ENCODE measurements around the gene GOLGA1. TPM values are rescaled to one million over a fixed set of nuclear protein-coding genes. Genes with fewer than 3 reads are reported as not detected.
"Not testable (repeated sequence)": the region's sequence is repeated elsewhere in the genome, so short reads cannot be mapped to it uniquely, and the experiment has no call there.

The GOLGA1 gene
- total RNA-seq, 1 experiment from 2014 or later: 18.9 TPM

DNA sequence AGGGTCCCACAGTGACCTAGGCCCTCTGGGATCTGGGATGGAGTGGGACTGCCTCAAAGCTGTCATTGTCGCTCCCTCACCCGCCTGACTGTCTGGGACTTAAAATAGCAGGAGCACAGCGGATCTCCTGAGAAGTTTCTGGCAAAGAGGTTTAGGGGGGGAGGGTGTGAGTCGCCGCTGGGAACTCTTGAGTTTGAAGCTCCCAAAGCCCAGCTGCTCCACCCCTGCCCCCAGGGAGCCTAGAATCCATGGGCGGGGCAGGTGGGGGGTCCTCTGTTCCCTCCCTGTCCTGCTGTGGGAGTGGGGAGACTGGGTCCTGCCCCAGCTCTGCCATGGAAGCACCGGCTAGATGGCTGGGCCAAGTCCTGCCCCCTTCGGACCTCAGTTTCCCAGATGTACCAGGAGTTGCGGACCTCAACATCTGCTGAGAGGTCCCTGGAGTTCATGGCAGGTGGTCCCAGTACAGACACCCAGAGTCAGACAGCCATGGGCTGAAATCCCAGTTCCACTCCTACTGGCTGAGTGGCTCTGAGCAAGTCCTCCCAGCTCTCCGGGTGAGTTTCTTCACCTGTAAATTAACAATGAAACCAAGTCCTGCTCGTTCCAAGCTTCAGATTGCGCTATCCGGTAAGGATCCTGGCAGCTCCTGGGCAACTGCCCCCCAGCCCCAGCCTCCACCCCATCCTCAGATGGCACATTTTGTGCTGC is 88.6 kb downstream of the GOLGA1 start:
- H3K36me3 ChIP-seq (ENCODE audit: control insufficient read depth, insufficient read depth, low read length): no peaks in the 10 kb centered on the region; the same call in 1 of the 2 replicates
- Mint-ChIP-seq H3K4me1 (ENCODE audit: low read depth, unreplicated experiment) (peaks cover 6% of the 10 kb centered on the region), H3K27ac (ENCODE audit: unreplicated experiment) (peak overlapping the region; percentile 76), H3K27me3 (ENCODE audit: insufficient read depth, unreplicated experiment) (no peaks in the 10 kb centered on the region), H3K4me3 (ENCODE audit: unreplicated experiment) (peak overlapping the region; percentile 75), H3K36me3 (ENCODE audit: insufficient read depth, unreplicated experiment) (peaks cover 42% of the 10 kb centered on the region), H3K9me3 (ENCODE audit: unreplicated experiment) (no peaks in the 10 kb centered on the region)
- CTCF ChIA-PET: interaction anchor here (0.8 to 11.7 kb wide), 24 partner anchors 9 to 435 kb away, joined by 3 to 325 read pairs (median 6); partner anchors contain the start of genes ARPC5L, HSPA5, NR6A1 and OLFML2A
- no peaks in the 10 kb centered on the region for H3K27me3 ChIP-seq (replicated peaks; ENCODE audit: control insufficient read depth, insufficient read depth, low read length)
- BruUV-seq (replicated peaks): no TSS peak
- intact Hi-C loops (cut with micrococcal nuclease; ENCODE audit: unreplicated experiment): loop anchor here (1.0 to 2.0 kb wide), 4 partner anchors 33 to 140 kb away; no protein-coding TSS in a partner anchor
- POLR2A ChIA-PET: interaction anchor here (0.8 to 1.4 kb wide), 3 partner anchors 9 to 80 kb away, joined by 3 to 9 read pairs (median 3); partner anchors contain the start of genes ARPC5L and RPL35
- TF ChIP-seq, protein P1, sequence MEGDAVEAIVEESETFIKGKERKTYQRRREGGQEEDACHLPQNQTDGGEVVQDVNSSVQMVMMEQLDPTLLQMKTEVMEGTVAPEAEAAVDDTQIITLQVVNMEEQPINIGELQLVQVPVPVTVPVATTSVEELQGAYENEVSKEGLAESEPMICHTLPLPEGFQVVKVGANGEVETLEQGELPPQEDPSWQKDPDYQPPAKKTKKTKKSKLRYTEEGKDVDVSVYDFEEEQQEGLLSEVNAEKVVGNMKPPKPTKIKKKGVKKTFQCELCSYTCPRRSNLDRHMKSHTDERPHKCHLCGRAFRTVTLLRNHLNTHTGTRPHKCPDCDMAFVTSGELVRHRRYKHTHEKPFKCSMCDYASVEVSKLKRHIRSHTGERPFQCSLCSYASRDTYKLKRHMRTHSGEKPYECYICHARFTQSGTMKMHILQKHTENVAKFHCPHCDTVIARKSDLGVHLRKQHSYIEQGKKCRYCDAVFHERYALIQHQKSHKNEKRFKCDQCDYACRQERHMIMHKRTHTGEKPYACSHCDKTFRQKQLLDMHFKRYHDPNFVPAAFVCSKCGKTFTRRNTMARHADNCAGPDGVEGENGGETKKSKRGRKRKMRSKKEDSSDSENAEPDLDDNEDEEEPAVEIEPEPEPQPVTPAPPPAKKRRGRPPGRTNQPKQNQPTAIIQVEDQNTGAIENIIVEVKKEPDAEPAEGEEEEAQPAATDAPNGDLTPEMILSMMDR (IDR thresholded peaks at IDR 0.05; ENCODE audit: insufficient read depth in 1 of 2, low read depth in 1 of 2, low read length in 1 of 2, severe bottlenecking in 1 of 2, unreplicated experiment in 1 of 2): no peak
- peak overlapping the region; percentile 47; the same call in 1 of the 2 replicates for H3K4me3 ChIP-seq (ENCODE audit: low read depth, low read length)
- DNase-seq: no peak
- no peaks in the 10 kb centered on the region for H3K9me3 ChIP-seq
- peaks cover 7% of the 10 kb centered on the region; the same call in 1 of the 2 replicates for H3K4me1 ChIP-seq

DNA sequence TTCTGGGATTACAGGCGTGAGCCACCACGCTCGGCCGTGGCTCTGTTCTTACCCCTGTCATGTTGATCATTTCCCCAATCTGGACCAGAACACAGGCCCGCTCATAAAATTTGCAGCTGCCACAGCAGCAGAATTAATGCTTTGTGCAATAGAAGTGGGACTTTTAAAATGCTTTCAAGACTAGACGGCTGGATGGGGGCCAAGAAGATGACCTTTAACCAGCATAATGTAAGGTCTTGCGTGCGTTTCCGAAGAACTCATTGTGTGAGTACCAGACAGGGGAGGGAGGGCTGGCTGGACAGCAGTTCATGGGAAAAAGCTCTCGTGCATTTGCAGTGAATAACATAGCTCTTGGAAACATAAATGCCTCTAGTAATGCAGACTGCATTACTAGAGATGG is 91.1 kb downstream of the GOLGA1 start:
- peaks cover 7% of the 10 kb centered on the region; the same call in 1 of the 2 replicates for H3K4me1 ChIP-seq
- TF ChIP-seq, protein P1 (IDR thresholded peaks at IDR 0.05; ENCODE audit: insufficient read depth in 1 of 2, low read depth in 1 of 2, low read length in 1 of 2, severe bottlenecking in 1 of 2, unreplicated experiment in 1 of 2): no peak
- BruUV-seq (replicated peaks): no TSS peak
- H3K36me3 Mint-ChIP-seq (ENCODE audit: insufficient read depth, unreplicated experiment): peaks cover 17% of the 10 kb centered on the region
- H3K4me1 Mint-ChIP-seq (ENCODE audit: low read depth, unreplicated experiment): peaks cover 6% of the 10 kb centered on the region
- H3K27me3 Mint-ChIP-seq (ENCODE audit: insufficient read depth, unreplicated experiment): no peaks in the 10 kb centered on the region
- intact Hi-C loops (cut with micrococcal nuclease; ENCODE audit: unreplicated experiment): no loop called here
- no peaks in the 10 kb centered on the region for H3K9me3 Mint-ChIP-seq (ENCODE audit: unreplicated experiment)
- no peak overlapping the region for H3K27ac Mint-ChIP-seq (ENCODE audit: unreplicated experiment)
- no peak for DNase-seq
- H3K27me3 ChIP-seq (replicated peaks; ENCODE audit: control insufficient read depth, insufficient read depth, low read length): no peaks in the 10 kb centered on the region
- H3K9me3 ChIP-seq: no peaks in the 10 kb centered on the region
- H3K4me3 ChIP-seq (ENCODE audit: low read depth, low read length): no peak overlapping the region
- H3K4me3 Mint-ChIP-seq (ENCODE audit: unreplicated experiment): no peak overlapping the region
- ChIA-PET POLR2A (no interaction called here), CTCF (interaction anchor here (11.7 kb wide), 1 partner anchor 76 kb away, joined by 325 read pairs; the partner anchor contains the start of genes NR6A1 and OLFML2A)
- no peaks in the 10 kb centered on the region for H3K36me3 ChIP-seq (ENCODE audit: control insufficient read depth, insufficient read depth, low read length)

DNA sequence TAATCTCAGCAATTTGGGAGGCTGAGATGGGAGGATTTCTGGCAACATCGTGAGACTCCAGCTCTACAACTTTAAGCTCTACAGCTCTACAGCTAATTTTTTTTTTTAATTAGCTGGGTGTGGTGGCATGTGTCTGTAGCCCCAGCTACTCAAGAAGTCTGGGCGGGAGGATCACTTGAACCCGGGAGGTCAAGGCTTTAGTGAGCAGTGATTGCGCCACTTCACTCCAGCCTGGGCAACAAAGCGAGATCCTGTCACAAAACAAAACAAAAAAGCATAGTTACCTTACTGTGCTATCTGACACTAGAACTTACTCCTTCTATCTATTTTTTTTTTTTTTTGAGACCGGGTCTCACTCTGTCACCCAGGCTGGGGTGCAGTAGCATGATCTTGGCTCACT is 93.9 kb downstream of the GOLGA1 start:
- ChIA-PET POLR2A (no interaction called here), CTCF (interaction anchor here (0.7 kb wide), 1 partner anchor 19 kb away, joined by 4 read pairs; no protein-coding TSS in a partner anchor)
- no peaks in the 10 kb centered on the region for H3K4me1 Mint-ChIP-seq (ENCODE audit: low read depth, unreplicated experiment)
- DNase-seq: no peak
- Histone ChIP-seq H3K36me3 (ENCODE audit: control insufficient read depth, insufficient read depth, low read length) (no peaks in the 10 kb centered on the region), H3K9me3 (no peaks in the 10 kb centered on the region), H3K4me1 (peaks cover under 1% of the 10 kb centered on the region; the same call in 1 of the 2 replicates), H3K4me3 (ENCODE audit: low read depth, low read length) (no peak overlapping the region), H3K27me3 (replicated peaks; ENCODE audit: control insufficient read depth, insufficient read depth, low read length) (no peaks in the 10 kb centered on the region)
- TF ChIP-seq, protein P1 (IDR thresholded peaks at IDR 0.05; ENCODE audit: insufficient read depth in 1 of 2, low read depth in 1 of 2, low read length in 1 of 2, severe bottlenecking in 1 of 2, unreplicated experiment in 1 of 2): no peak
- BruUV-seq (replicated peaks): no TSS peak
- H3K9me3 Mint-ChIP-seq (ENCODE audit: unreplicated experiment): no peaks in the 10 kb centered on the region
- no peak overlapping the region for H3K4me3 Mint-ChIP-seq (ENCODE audit: unreplicated experiment)
- H3K36me3 Mint-ChIP-seq (ENCODE audit: insufficient read depth, unreplicated experiment): no peaks in the 10 kb centered on the region
- no peaks in the 10 kb centered on the region for H3K27me3 Mint-ChIP-seq (ENCODE audit: insufficient read depth, unreplicated experiment)
- no peak overlapping the region for H3K27ac Mint-ChIP-seq (ENCODE audit: unreplicated experiment)
- intact Hi-C loops (cut with micrococcal nuclease; ENCODE audit: unreplicated experiment): no loop called here

DNA sequence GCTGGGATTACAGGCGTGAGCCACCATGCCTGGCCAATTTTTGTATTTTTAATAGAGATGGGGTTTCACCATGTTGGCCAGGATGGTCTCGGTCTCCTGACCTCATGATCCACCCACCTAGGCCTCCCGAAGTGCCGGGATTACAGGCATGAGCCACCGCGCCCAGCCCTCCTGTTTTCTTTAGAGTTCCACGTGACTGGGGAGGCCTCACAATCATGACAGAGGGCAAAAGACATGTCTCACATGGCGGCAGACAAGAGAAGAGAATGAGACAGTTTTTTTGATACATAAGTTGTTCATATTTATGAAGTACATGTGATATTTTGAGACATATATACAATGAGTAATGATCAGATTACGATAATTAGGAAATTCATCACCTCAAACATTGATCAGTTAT is 94.4 kb downstream of the GOLGA1 start:
- H3K4me3 ChIP-seq (ENCODE audit: low read depth, low read length); H3K36me3 Mint-ChIP-seq (ENCODE audit: insufficient read depth, unreplicated experiment); H3K9me3 ChIP-seq; H3K9me3 Mint-ChIP-seq (ENCODE audit: unreplicated experiment); POLR2A ChIA-PET; H3K27me3 Mint-ChIP-seq (ENCODE audit: insufficient read depth, unreplicated experiment); H3K36me3 ChIP-seq (ENCODE audit: control insufficient read depth, insufficient read depth, low read length); H3K4me3 Mint-ChIP-seq (ENCODE audit: unreplicated experiment); H3K27ac Mint-ChIP-seq (ENCODE audit: unreplicated experiment); H3K27me3 ChIP-seq (replicated peaks; ENCODE audit: control insufficient read depth, insufficient read depth, low read length); H3K4me1 Mint-ChIP-seq (ENCODE audit: low read depth, unreplicated experiment); BruUV-seq (replicated peaks); DNase-seq; intact Hi-C loops (cut with micrococcal nuclease; ENCODE audit: unreplicated experiment); CTCF ChIA-PET; H3K4me1 ChIP-seq: not testable (repeated sequence)

Measured in Caco-2 (cell line).